Neuronal stem cell (in vitro differentiated cells): Measurements from ENCODE around the gene COX10.
"Not testable (repeated sequence)": the region's sequence is repeated elsewhere in the genome, so short reads cannot be mapped to it uniquely, and the experiment has no call there.

Experiments
- DNase-seq: peaks from one replicate; pipeline ENCODE4 v3.0.0-alpha.2; 2013; ENCODE audit warnings: low spot score
- H2AFZ ChIP-seq: one replicate; pipeline ENCODE4 v1.6.1; 2013; ENCODE audit warnings: mild to moderate bottlenecking, low read length, inconsistent platforms
- H2AK5ac ChIP-seq: 2 replicates; pipeline ENCODE4 v1.6.1; 2013; ENCODE audit warnings: low read depth, mild to moderate bottlenecking, inconsistent platforms, low read length, moderate library complexity, mixed read lengths
- H2BK120ac ChIP-seq: 2 replicates; pipeline ENCODE4 v1.6.1; 2013; ENCODE audit warnings: low read depth, mild to moderate bottlenecking, inconsistent platforms, low read length, moderate library complexity, mixed read lengths
- H2BK12ac ChIP-seq: one replicate; pipeline ENCODE4 v1.6.1; 2013; ENCODE audit warnings: low read length, inconsistent platforms
- H2BK15ac ChIP-seq: 2 replicates; pipeline ENCODE4 v1.6.1; 2013; ENCODE audit warnings: mild to moderate bottlenecking, low read length, inconsistent platforms, mixed read lengths
- H2BK5ac ChIP-seq: one replicate; pipeline ENCODE4 v1.6.1; 2013; ENCODE audit warnings: inconsistent platforms, mild to moderate bottlenecking, low read length, moderate library complexity
- H3K14ac ChIP-seq: one replicate; pipeline ENCODE4 v1.6.1; 2013; ENCODE audit warnings: low read length, inconsistent platforms
- H3K18ac ChIP-seq: 2 replicates; pipeline ENCODE4 v1.6.1; 2013; ENCODE audit warnings: low read length, inconsistent platforms
- H3K23ac ChIP-seq: 2 replicates; pipeline ENCODE4 v1.6.1; 2013; ENCODE audit warnings: low read depth, mild to moderate bottlenecking, mixed read lengths, low read length, inconsistent platforms; ENCODE audit not compliant: poor library complexity
- H3K27ac ChIP-seq: replicated peaks from 3 replicates; pipeline ENCODE4 v1.5.1; 2013; ENCODE audit warnings: low read length, inconsistent platforms
- H3K27me3 ChIP-seq, 3 experiments: 2 replicates each; pipeline ENCODE4 v1.6.1; 2013; ENCODE audit warnings: low read length in 3 of 3, mild to moderate bottlenecking in 2 of 3, inconsistent platforms in 1 of 3, low read depth in 1 of 3, mixed read lengths in 1 of 3, moderate library complexity in 1 of 3; ENCODE audit not compliant: control insufficient read depth in 3 of 3, insufficient read depth in 3 of 3
- H3K36me3 ChIP-seq, 2 donors: replicated peaks in 1 of 2; 2 replicates each; pipeline ENCODE4 v1.6.1; 2013; ENCODE audit warnings: low read length in 2 of 2; ENCODE audit not compliant: control insufficient read depth in 2 of 2, insufficient read depth in 2 of 2
- H3K4ac ChIP-seq: 2 replicates; pipeline ENCODE4 v1.6.1; 2013; ENCODE audit warnings: inconsistent platforms, mild to moderate bottlenecking, low read length, moderate library complexity
- H3K4me1 ChIP-seq, 2 donors: 1 replicate in 1 of 2; 2 replicates in 1 of 2; pipeline ENCODE4 v1.6.1; 2013; ENCODE audit warnings: low read length in 2 of 2, low read depth in 1 of 2; ENCODE audit not compliant: control insufficient read depth in 2 of 2, insufficient read depth in 1 of 2
- H3K4me2 ChIP-seq: one replicate; pipeline ENCODE4 v1.6.1; 2013; ENCODE audit warnings: mild to moderate bottlenecking, low read length, inconsistent platforms; ENCODE audit not compliant: insufficient read depth, poor library complexity, severe bottlenecking
- H3K4me3 ChIP-seq, 2 donors: 2 replicates each; pipeline ENCODE4 v1.5.1; 2013; ENCODE audit warnings: low read length in 2 of 2, mild to moderate bottlenecking in 2 of 2, inconsistent platforms in 1 of 2, moderate library complexity in 1 of 2
- H3K79me1 ChIP-seq: one replicate; pipeline ENCODE4 v1.6.1; 2013; ENCODE audit warnings: low read depth, mild to moderate bottlenecking, inconsistent platforms, low read length, moderate library complexity
- H3K9ac ChIP-seq: one replicate; pipeline ENCODE4 v1.6.1; 2013; ENCODE audit warnings: mild to moderate bottlenecking, low read depth, low read length, inconsistent platforms; ENCODE audit not compliant: poor library complexity
- H3K9me3 ChIP-seq, 2 donors: replicated peaks in 1 of 2; 2 replicates each; pipeline versions ENCODE3 to v1.6.1; 2013; ENCODE audit warnings: low read length in 2 of 2, mild to moderate bottlenecking in 2 of 2, inconsistent platforms in 1 of 2, low read depth in 1 of 2, mixed read lengths in 1 of 2, moderate library complexity in 1 of 2; ENCODE audit not compliant: control insufficient read depth in 2 of 2, insufficient read depth in 1 of 2
- H4K8ac ChIP-seq: one replicate; pipeline ENCODE4 v1.6.1; 2013; ENCODE audit warnings: low read depth, mild to moderate bottlenecking, inconsistent platforms, low read length, moderate library complexity
- H4K91ac ChIP-seq: one replicate; pipeline ENCODE4 v1.6.1; 2013; ENCODE audit warnings: low read length, low read depth, mild to moderate bottlenecking, inconsistent platforms; ENCODE audit not compliant: poor library complexity
- WGBS, 2 donors: extraction: QIAGEN DNeasy Blood & Tissue Kit; methylation state at CpG; one replicate each; pipeline ENCODE4 v1.1.7; 2013; ENCODE audit warnings: missing lambda C conversion rate in 2 of 2, mixed read lengths in 1 of 2; ENCODE audit not compliant: insufficient read length in 2 of 2, insufficient replicate concordance in 1 of 2; ENCODE audit errors: extremely low coverage in 2 of 2; 5-methylcytosine and 5-hydroxymethylcytosine counted together

COX10 gene

DNA sequence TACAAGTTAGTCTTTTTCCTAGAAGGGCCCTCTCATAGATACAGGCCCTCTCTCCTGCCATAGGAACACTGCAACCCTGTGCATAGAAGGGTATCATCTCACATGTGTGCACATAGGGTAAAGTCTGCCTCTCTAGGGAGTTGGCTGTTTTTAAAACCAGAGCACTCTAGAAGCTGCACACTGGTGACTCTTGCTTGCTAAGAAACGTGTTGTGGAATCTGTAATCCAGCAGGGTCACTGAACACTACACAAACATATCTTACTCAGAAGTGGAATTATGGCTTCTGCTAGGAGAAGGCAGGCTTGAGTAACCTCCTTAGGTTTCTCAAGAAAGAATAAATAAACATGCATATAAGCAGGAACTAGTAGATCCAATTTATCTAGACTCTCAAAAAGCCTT lies 121.5 kb downstream of the COX10 start:
- not testable (repeated sequence) for H2BK120ac ChIP-seq, H3K18ac ChIP-seq, H3K9me3 ChIP-seq, H4K91ac ChIP-seq, H3K4me1 ChIP-seq, H2BK12ac ChIP-seq, H2AK5ac ChIP-seq, H2BK5ac ChIP-seq, H3K4me2 ChIP-seq, H3K14ac ChIP-seq, H3K4ac ChIP-seq, H3K36me3 ChIP-seq, H3K27me3 ChIP-seq, DNase-seq, H3K27ac ChIP-seq, H3K9ac ChIP-seq, H2AFZ ChIP-seq, H3K23ac ChIP-seq, H2BK15ac ChIP-seq, H4K8ac ChIP-seq, H3K4me3 ChIP-seq, H3K79me1 ChIP-seq
- no CpG with 5 or more reads among the region's 1 CpG for WGBS, 2 donors

DNA sequence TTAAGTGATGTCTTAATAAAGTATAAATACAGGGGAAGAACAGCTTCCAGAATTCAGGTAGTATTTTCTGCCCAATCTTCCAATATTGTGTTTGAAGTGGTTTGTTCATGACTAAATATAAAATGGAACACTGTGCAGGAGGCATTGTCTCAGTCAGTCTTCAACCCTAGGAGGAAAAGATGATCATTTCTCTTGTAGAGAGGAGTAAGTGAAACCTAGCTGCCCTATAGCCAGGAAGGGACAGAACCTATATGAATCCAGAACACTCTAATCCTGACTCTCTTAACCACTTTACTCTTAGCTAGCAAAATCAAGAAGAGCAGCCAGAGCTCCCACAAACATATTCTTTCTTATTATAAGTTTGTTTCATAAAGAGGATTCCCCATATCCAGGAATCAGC lies 122.2 kb downstream of the COX10 start:
- DNase-seq, H2BK15ac ChIP-seq, H3K36me3 ChIP-seq, H3K9me3 ChIP-seq, H3K4me1 ChIP-seq, H3K4me3 ChIP-seq, H2BK5ac ChIP-seq, H3K18ac ChIP-seq, H3K27ac ChIP-seq, H3K27me3 ChIP-seq, H3K4ac ChIP-seq, H3K4me2 ChIP-seq, H2AK5ac ChIP-seq, H3K14ac ChIP-seq, H4K8ac ChIP-seq, H2BK120ac ChIP-seq, H3K23ac ChIP-seq, H4K91ac ChIP-seq, H2AFZ ChIP-seq, H3K9ac ChIP-seq, H3K79me1 ChIP-seq, H2BK12ac ChIP-seq: not testable (repeated sequence)

- H2BK120ac ChIP-seq, H3K18ac ChIP-seq, H3K14ac ChIP-seq, H3K4me1 ChIP-seq, H3K9ac ChIP-seq, H3K79me1 ChIP-seq, H2BK5ac ChIP-seq, H2AFZ ChIP-seq, H3K23ac ChIP-seq, H3K27ac ChIP-seq, H2BK12ac ChIP-seq, H2AK5ac ChIP-seq, H3K4me3 ChIP-seq, H3K4ac ChIP-seq, H4K8ac ChIP-seq, H3K4me2 ChIP-seq, H2BK15ac ChIP-seq, H3K9me3 ChIP-seq, DNase-seq, H3K36me3 ChIP-seq, H4K91ac ChIP-seq, H3K27me3 ChIP-seq: not testable (repeated sequence)
- no CpG with 5 or more reads among the region's 11 CpGs for WGBS, 2 donors
Measured at GRCh38 chr17:14192039-14192438, 122.7 kb downstream of the COX10 start.

- not testable (repeated sequence) for H3K79me1 ChIP-seq, H3K9me3 ChIP-seq, DNase-seq, H3K27me3 ChIP-seq, H3K4ac ChIP-seq, H2BK12ac ChIP-seq, H3K4me3 ChIP-seq, H3K14ac ChIP-seq, H2BK15ac ChIP-seq, H4K8ac ChIP-seq, H2BK120ac ChIP-seq, H3K36me3 ChIP-seq, H3K9ac ChIP-seq, H2AK5ac ChIP-seq, H3K23ac ChIP-seq, H3K4me2 ChIP-seq, H2AFZ ChIP-seq, H2BK5ac ChIP-seq, H3K18ac ChIP-seq, H4K91ac ChIP-seq, H3K4me1 ChIP-seq, H3K27ac ChIP-seq
- no CpG with 5 or more reads among the region's 13 CpGs for WGBS, 2 donors
Measured at GRCh38 chr17:14192636-14193344, 123.5 kb downstream of the COX10 start.
